T-helper 2 cell treated with Interferon-gamma antibody and Interleukin-4, amounts not matched to agents 5 μg/mL and 100 μg/mL, for 36 hours (primary cell): ENCODE results near the gene ADGRG1.
"Not testable (repeated sequence)": the region's sequence is repeated elsewhere in the genome, so short reads cannot be mapped to it uniquely, and the experiment has no call there.

Source experiments
- DNase-seq: peaks from one replicate; pipeline ENCODE4 v3.0.0; 2021; ENCODE audit warnings: low spot score
- H3K27ac Mint-ChIP-seq: one replicate; pipeline ENCODE4 v1.8.0; 2021; ENCODE audit warnings: mild to moderate bottlenecking, mixed read lengths
- H3K27me3 Mint-ChIP-seq: one replicate; pipeline ENCODE4 v1.8.0; 2021; ENCODE audit warnings: low read depth, mixed read lengths
- H3K36me3 Mint-ChIP-seq: one replicate; pipeline ENCODE4 v1.8.0; 2021; ENCODE audit warnings: low read depth, mixed read lengths
- H3K4me1 Mint-ChIP-seq: one replicate; pipeline ENCODE4 v1.8.0; 2021; ENCODE audit warnings: low read depth, mixed read lengths
- H3K4me3 Mint-ChIP-seq: one replicate; pipeline ENCODE4 v1.8.0; 2022; ENCODE audit warnings: mild to moderate bottlenecking, moderate library complexity, mixed read lengths
- H3K9me3 Mint-ChIP-seq: one replicate; pipeline ENCODE4 v1.8.0; 2021; ENCODE audit warnings: mixed read lengths

ADGRG1 gene

DNA sequence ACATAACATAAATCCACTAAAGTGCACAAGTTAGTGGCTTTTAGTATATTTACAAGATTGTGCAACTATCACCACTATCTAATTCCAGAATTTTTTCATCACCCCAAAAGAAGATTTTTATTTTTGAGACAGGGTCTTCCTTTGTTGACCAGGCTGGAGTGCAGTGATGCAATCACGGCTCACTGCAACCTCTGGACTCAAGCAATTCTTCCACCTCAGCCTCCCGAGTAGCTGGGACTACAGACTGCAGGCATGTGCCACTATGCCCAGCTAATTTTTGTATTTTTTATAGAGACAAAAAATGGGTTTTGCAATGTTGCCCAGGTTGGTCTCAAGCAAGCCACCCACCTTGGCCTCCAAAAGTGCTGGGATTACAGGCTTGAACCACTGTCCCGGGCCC lies 81.2 kb downstream of the ADGRG1 start:
- H3K4me1 Mint-ChIP-seq: no peaks in the 10 kb centered on the region
- peaks cover 36% of the 10 kb centered on the region for H3K27me3 Mint-ChIP-seq
- H3K9me3 Mint-ChIP-seq: no peaks in the 10 kb centered on the region
- H3K36me3 Mint-ChIP-seq: no peaks in the 10 kb centered on the region
- H3K27ac Mint-ChIP-seq: no peak overlapping the region
- DNase-seq: no peak
- H3K4me3 Mint-ChIP-seq: no peak overlapping the region

DNA sequence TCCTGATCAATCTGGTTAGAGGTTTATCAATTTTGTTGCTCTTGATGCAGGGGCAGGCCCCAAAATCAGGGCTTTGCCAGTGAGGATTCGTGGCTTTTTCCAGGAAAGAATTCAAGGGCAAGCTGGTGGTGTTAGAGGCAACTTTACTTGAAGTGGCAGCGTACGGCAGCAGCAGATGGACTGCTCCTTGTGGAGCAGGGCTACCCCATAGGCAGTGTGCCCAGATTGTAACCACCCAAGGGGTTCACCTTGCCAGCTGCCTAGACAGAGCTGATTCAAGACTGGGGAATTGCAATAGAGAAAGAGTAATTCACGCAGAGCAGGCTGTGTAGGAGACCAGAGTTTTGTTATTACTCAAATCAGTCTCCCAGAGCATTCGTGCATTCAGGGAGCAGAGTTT lies 82.9 kb downstream of the ADGRG1 start:
- DNase-seq: no peak
- peaks cover 37% of the 10 kb centered on the region for H3K27me3 Mint-ChIP-seq
- no peaks in the 10 kb centered on the region for H3K4me1 Mint-ChIP-seq
- no peaks in the 10 kb centered on the region for H3K36me3 Mint-ChIP-seq
- H3K4me3 Mint-ChIP-seq: no peak overlapping the region
- no peaks in the 10 kb centered on the region for H3K9me3 Mint-ChIP-seq
- H3K27ac Mint-ChIP-seq: no peak overlapping the region

DNA sequence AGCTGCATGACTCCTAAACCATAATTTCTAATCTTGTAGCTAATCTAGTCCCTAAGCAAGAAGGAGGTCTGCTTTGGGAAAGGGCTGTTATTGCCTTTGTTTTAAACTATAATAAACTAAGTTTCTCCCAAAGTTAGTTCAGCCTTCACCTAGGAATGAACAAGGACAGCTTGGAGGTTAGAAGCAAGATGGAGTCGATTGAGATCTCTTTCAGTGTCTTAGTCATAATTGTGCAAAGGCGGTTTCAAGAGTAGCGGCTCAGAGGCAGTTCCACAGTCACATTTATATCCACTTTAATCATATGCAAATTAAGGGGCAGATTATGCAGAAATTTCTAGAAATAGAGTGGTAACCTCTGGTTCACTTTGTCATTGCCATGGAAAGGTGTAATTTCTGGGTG lies 83.6 kb downstream of the ADGRG1 start:
- H3K4me1 Mint-ChIP-seq: no peaks in the 10 kb centered on the region
- H3K4me3 Mint-ChIP-seq: no peak overlapping the region
- no peaks in the 10 kb centered on the region for H3K9me3 Mint-ChIP-seq
- no peak overlapping the region for H3K27ac Mint-ChIP-seq
- no peaks in the 10 kb centered on the region for H3K36me3 Mint-ChIP-seq
- DNase-seq: no peak
- peaks cover 37% of the 10 kb centered on the region for H3K27me3 Mint-ChIP-seq

GRCh38 chr16:57712569-57712968 lies 84.1 kb downstream of the ADGRG1 start:
- H3K27ac Mint-ChIP-seq, H3K4me3 Mint-ChIP-seq, H3K4me1 Mint-ChIP-seq, H3K36me3 Mint-ChIP-seq, H3K9me3 Mint-ChIP-seq, DNase-seq: not testable (repeated sequence)
- peaks cover 37% of the 10 kb centered on the region for H3K27me3 Mint-ChIP-seq

GRCh38 chr16:57713596-57713995 lies 85.2 kb downstream of the ADGRG1 start:
- Mint-ChIP-seq H3K27ac (no peak overlapping the region), H3K36me3 (no peaks in the 10 kb centered on the region), H3K4me1 (no peaks in the 10 kb centered on the region)

DNA sequence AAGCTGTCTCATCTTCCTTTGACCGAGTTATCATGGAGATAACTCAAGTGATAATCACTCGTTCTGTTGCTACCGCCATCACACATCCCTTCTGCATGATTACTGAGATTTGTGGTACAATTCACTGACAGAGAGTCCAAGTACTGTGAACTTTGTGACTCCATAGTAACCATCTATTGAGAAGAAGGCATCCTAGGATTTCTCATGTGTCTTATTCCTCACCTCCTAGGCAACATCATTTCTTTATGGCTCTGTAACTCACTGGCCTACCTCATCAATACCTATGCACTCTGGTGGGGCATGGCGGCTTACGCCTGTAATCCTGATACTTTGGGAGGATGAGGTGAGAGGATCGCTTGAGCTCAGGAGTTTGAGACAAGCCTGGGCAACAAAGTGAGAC lies 85.6 kb downstream of the ADGRG1 start:
- Mint-ChIP-seq H3K27me3 (peaks cover 31% of the 10 kb centered on the region), H3K4me3 (no peak overlapping the region), H3K9me3 (no peaks in the 10 kb centered on the region), H3K36me3 (no peaks in the 10 kb centered on the region), H3K4me1 (no peaks in the 10 kb centered on the region), H3K27ac (no peak overlapping the region)
- no peak for DNase-seq

More at GRCh38 chr16:57713596-57713995, 85.2 kb downstream of the ADGRG1 start:
- Mint-ChIP-seq H3K4me3 (no peak overlapping the region), H3K27me3 (peaks cover 31% of the 10 kb centered on the region), H3K9me3 (no peaks in the 10 kb centered on the region)
- DNase-seq: no peak
